Measurements from ENCODE around the gene RHCE.

Gene RHCE

GRCh38 chr1:25443030-25443699, 22.5 kb upstream of the RHCE start:
- Mint-ChIP-seq H3K9me3 (no peaks in the 10 kb centered on the region), H3K4me1 (peaks cover 55% of the 10 kb centered on the region), H3K27ac (peak overlapping the region in 1 of 2 donors; percentile 4), H3K27me3 (no peaks in the 10 kb centered on the region), H3K4me3 (peak overlapping the region in 1 of 2 donors; percentile 8)
- ATAC-seq (no peak), DNase-seq (no peak)

GRCh38 chr1:25442178-25442577, 21.6 kb upstream of the RHCE start:
- no peak for ATAC-seq
- Mint-ChIP-seq H3K4me1 (peaks cover 51% of the 10 kb centered on the region), H3K9me3 (no peaks in the 10 kb centered on the region), H3K4me3 (no peak overlapping the region), H3K27me3 (no peaks in the 10 kb centered on the region), H3K27ac (no peak overlapping the region)
- no peak for DNase-seq

GRCh38 chr1:25439287-25439686, 18.7 kb upstream of the RHCE start:
- no peaks in the 10 kb centered on the region for H3K27me3 Mint-ChIP-seq
- H3K9me3 Mint-ChIP-seq = no peaks in the 10 kb centered on the region
- H3K27ac Mint-ChIP-seq = no peak overlapping the region
- no peak overlapping the region for H3K4me3 Mint-ChIP-seq
- H3K4me1 Mint-ChIP-seq = peaks cover 67% of the 10 kb centered on the region
- DNase-seq = no peak
- no peak for ATAC-seq

GRCh38 chr1:25437672-25438071, 17.0 kb upstream of the RHCE start:
- ATAC-seq (no peak), DNase-seq (no peak)
- H3K4me3 Mint-ChIP-seq = no peak overlapping the region
- H3K27ac Mint-ChIP-seq = no peak overlapping the region
- peaks cover 71% of the 10 kb centered on the region for H3K4me1 Mint-ChIP-seq
- no peaks in the 10 kb centered on the region for H3K9me3 Mint-ChIP-seq
- H3K27me3 Mint-ChIP-seq = no peaks in the 10 kb centered on the region

- no peak for DNase-seq
- Mint-ChIP-seq H3K27ac (peak overlapping the region; percentile 1 to 86), H3K27me3 (no peaks in the 10 kb centered on the region), H3K4me3 (peak overlapping the region; percentile 63 to 73), H3K9me3 (no peaks in the 10 kb centered on the region), H3K4me1 (peaks cover 62% of the 10 kb centered on the region)
- peak; percentile 48 for ATAC-seq
These were observed 14.9 kb upstream of the RHCE start for GRCh38 chr1:25435397-25436108.

- DNase-seq = no peak
- Mint-ChIP-seq H3K27me3 (no peaks in the 10 kb centered on the region), H3K4me3 (peak overlapping the region; percentile 10 to 87), H3K4me1 (peaks cover 71% of the 10 kb centered on the region), H3K27ac (no peak overlapping the region), H3K9me3 (no peaks in the 10 kb centered on the region)
- ATAC-seq = no peak
These were observed 13.0 kb upstream of the RHCE start for GRCh38 chr1:25433389-25434186.

- Mint-ChIP-seq H3K4me1 (peaks cover 72% of the 10 kb centered on the region), H3K9me3 (no peaks in the 10 kb centered on the region), H3K4me3 (peak overlapping the region; percentile 87 to 88), H3K27ac (peak overlapping the region in 1 of 2 donors; percentile 41), H3K27me3 (no peaks in the 10 kb centered on the region)
- no peak for DNase-seq
- ATAC-seq = no peak
These were observed 12.2 kb upstream of the RHCE start for GRCh38 chr1:25432749-25433388.

- peak overlapping the region; percentile 87 to 88 for H3K4me3 Mint-ChIP-seq
- peaks cover 66% of the 10 kb centered on the region for H3K4me1 Mint-ChIP-seq
- no peaks in the 10 kb centered on the region for H3K9me3 Mint-ChIP-seq
- no peaks in the 10 kb centered on the region for H3K27me3 Mint-ChIP-seq
- DNase-seq = no peak
- ATAC-seq = no peak
- H3K27ac Mint-ChIP-seq = peak overlapping the region; percentile 87 to 91
These were observed 11.5 kb upstream of the RHCE start for GRCh38 chr1:25431955-25432719.

GRCh38 chr1:25430967-25431881, 10.6 kb upstream of the RHCE start:
- Mint-ChIP-seq H3K4me1 (peaks cover 56% of the 10 kb centered on the region), H3K9me3 (no peaks in the 10 kb centered on the region), H3K4me3 (peak overlapping the region; percentile 95 to 96), H3K27ac (peak overlapping the region; percentile 87 to 91), H3K27me3 (no peaks in the 10 kb centered on the region)
- ATAC-seq (peak; percentile 48), DNase-seq (peak in 1 of 2 donors; percentile 8)

- Mint-ChIP-seq H3K9me3 (no peaks in the 10 kb centered on the region), H3K27me3 (no peaks in the 10 kb centered on the region), H3K4me3 (peak within 1 kb of the TSS; percentile 95 to 96), H3K27ac (peak within 1 kb of the TSS; percentile 99 to 100), H3K4me1 (peaks cover 47% of the 10 kb centered on the region)
- peak; percentile 93 for ATAC-seq
- peak; percentile 98 for DNase-seq
These were observed 9.7 kb upstream of the RHCE start, which contains the start of gene MACO1 for GRCh38 chr1:25430073-25430966. MACO1 (plus strand) TSS chr1:25430897; CDS start chr1:25431099, 202 bp downstream.

- Mint-ChIP-seq H3K27ac (no peak overlapping the region), H3K9me3 (no peaks in the 10 kb centered on the region), H3K4me3 (peak overlapping the region; percentile 31 to 37), H3K27me3 (no peaks in the 10 kb centered on the region), H3K4me1 (peaks cover 30% of the 10 kb centered on the region)
- ATAC-seq = no peak
- no peak for DNase-seq
These were observed 8.0 kb upstream of the RHCE start for GRCh38 chr1:25428475-25429166.

GRCh38 chr1:25427696-25428095, 7.1 kb upstream of the RHCE start:
- H3K27ac Mint-ChIP-seq = peak overlapping the region in 1 of 2 donors; percentile 13
- no peaks in the 10 kb centered on the region for H3K9me3 Mint-ChIP-seq

More at GRCh38 chr1:25427696-25428095, 7.1 kb upstream of the RHCE start:
- no peak for DNase-seq
- ATAC-seq = no peak
- Mint-ChIP-seq H3K27me3 (no peaks in the 10 kb centered on the region), H3K4me1 (peaks cover 21% of the 10 kb centered on the region), H3K4me3 (no peak overlapping the region)
